WERI-Rb-1 (cell line): Measurements from ENCODE around the gene PHF21A.
"Not testable (repeated sequence)": the region's sequence is repeated elsewhere in the genome, so short reads cannot be mapped to it uniquely, and the experiment has no call there.

Experiments
- DNase-seq: peaks from one replicate; pipeline ENCODE4 v3.0.0-alpha.2; 2020
- H3K27ac ChIP-seq: fragments of 250-450 bp; sonication (Bioruptor Pico); 2 replicates; pipeline ENCODE4 v1.5.1; 2020; ENCODE audit warnings: mild to moderate bottlenecking, moderate library complexity
- H3K27me3 ChIP-seq: fragments of 250-450 bp; sonication (Bioruptor Pico); 2 replicates; pipeline ENCODE4 v1.5.1; 2021; ENCODE audit warnings: mild to moderate bottlenecking, low read depth, moderate library complexity; ENCODE audit not compliant: insufficient read depth, severe bottlenecking
- H3K36me3 ChIP-seq: fragments of 250-450 bp; sonication (Bioruptor Pico); 2 replicates; pipeline ENCODE4 v1.5.1; 2020; ENCODE audit warnings: mild to moderate bottlenecking, moderate library complexity
- H3K4me3 ChIP-seq: 2 replicates; pipeline ENCODE4 v1.5.1; 2011; ENCODE audit warnings: low read depth, mild to moderate bottlenecking, control low read depth, low read length
- H3K9me3 ChIP-seq: fragments of 250-450 bp; sonication (Bioruptor Pico); 2 replicates; pipeline ENCODE4 v1.5.1; 2021; ENCODE audit warnings: mild to moderate bottlenecking, moderate library complexity; ENCODE audit not compliant: severe bottlenecking
- TF ChIP-seq, protein P1 (sequence below): IDR thresholded peaks from 2 replicates; pipeline ENCODE4 v1.5.1; 2011; ENCODE audit warnings: low read depth, mild to moderate bottlenecking, control low read depth, inconsistent platforms, low read length

Gene PHF21A

DNA sequence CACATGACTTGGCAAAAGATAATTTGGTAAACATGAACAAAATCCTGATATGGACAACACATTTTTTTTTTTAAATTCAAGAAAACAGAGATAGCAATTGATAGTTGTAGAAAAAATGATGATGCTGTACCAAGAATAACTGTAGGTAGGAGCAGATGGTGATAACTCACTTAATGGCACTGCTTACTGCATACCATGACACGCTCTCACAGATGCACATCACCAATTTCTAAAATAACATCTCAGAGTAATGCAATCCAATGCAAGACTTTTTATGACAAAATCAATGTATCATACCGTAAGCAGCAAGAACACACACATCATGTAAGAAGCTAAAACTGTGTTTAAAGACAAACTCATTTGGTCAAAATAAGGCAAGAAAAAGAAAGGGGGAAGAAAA, 102.6 kb downstream of the PHF21A start:
- Histone ChIP-seq H3K4me3 (no peak overlapping the region), H3K9me3 (no peaks in the 10 kb centered on the region), H3K27ac (no peak overlapping the region), H3K36me3 (no peaks in the 10 kb centered on the region), H3K27me3 (no peaks in the 10 kb centered on the region)
- TF ChIP-seq, protein P1, sequence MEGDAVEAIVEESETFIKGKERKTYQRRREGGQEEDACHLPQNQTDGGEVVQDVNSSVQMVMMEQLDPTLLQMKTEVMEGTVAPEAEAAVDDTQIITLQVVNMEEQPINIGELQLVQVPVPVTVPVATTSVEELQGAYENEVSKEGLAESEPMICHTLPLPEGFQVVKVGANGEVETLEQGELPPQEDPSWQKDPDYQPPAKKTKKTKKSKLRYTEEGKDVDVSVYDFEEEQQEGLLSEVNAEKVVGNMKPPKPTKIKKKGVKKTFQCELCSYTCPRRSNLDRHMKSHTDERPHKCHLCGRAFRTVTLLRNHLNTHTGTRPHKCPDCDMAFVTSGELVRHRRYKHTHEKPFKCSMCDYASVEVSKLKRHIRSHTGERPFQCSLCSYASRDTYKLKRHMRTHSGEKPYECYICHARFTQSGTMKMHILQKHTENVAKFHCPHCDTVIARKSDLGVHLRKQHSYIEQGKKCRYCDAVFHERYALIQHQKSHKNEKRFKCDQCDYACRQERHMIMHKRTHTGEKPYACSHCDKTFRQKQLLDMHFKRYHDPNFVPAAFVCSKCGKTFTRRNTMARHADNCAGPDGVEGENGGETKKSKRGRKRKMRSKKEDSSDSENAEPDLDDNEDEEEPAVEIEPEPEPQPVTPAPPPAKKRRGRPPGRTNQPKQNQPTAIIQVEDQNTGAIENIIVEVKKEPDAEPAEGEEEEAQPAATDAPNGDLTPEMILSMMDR, result no peak
- DNase-seq, result no peak

DNA sequence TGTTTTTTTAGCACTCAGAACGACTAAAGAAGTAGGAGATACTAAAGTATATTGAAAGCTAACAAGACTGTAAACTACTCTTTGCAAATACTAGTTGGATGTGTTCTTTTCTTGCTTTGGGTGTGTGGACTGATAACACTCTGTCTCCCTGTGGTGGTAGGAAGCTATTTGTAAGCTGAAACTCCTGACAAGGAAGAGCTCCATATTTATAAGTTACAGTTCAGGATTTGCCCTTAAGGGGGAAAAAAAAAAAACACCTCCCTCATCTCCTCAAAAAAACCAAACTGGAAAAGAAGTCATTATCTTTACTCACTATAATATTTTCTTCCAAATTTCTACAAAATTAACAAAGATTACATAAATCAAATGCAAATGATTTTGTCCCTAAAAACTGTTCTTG, 103.9 kb downstream of the PHF21A start:
- TF ChIP-seq, protein P1, result no peak
- H3K9me3 ChIP-seq, result no peaks in the 10 kb centered on the region
- H3K36me3 ChIP-seq, result no peaks in the 10 kb centered on the region
- DNase-seq, result no peak
- no peak overlapping the region for H3K27ac ChIP-seq
- H3K4me3 ChIP-seq, result no peak overlapping the region
- H3K27me3 ChIP-seq, result no peaks in the 10 kb centered on the region

DNA sequence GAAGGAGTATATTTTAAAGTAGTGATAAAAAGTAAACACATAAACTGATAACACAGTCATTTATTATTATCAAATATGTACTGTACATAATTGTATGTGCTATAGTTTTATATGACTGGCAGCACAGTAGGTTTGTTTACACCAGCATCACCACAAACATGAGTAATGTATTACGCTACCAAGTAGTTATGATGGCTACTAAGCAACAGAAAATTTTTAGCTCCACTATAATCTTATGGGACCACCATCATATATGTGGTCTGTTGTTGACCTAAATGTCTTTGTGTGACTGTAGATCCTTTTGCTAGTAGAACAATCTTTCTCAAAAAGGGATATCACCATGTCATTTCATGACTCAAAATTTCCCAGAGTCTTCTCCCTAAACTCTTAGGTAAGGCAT, 105.3 kb downstream of the PHF21A start:
- Histone ChIP-seq H3K9me3 (no peaks in the 10 kb centered on the region), H3K27me3 (no peaks in the 10 kb centered on the region), H3K36me3 (no peaks in the 10 kb centered on the region), H3K27ac (no peak overlapping the region), H3K4me3 (no peak overlapping the region)
- DNase-seq, result no peak
- TF ChIP-seq, protein P1, result no peak

DNA sequence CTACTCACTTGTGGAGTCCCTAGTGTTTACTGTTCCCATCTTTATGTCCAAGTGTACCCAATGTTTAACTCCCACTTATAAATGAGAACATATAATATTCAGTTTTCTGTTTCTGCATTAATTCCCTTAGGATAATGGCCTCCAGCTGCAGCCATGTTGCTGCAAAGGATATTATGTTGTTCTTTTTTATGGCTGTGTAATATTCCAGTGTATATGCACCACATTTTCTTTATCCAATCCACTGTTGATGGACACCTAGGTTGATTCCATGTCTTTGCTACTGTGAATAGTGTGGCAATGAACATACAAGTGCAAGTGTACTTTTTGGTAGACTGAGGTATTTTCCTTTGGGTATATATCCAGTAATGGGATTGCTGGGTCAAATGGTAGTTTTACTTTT, 107.1 kb downstream of the PHF21A start:
- H3K9me3 ChIP-seq, H3K36me3 ChIP-seq, H3K27me3 ChIP-seq, DNase-seq, H3K4me3 ChIP-seq, H3K27ac ChIP-seq: not testable (repeated sequence)

DNA sequence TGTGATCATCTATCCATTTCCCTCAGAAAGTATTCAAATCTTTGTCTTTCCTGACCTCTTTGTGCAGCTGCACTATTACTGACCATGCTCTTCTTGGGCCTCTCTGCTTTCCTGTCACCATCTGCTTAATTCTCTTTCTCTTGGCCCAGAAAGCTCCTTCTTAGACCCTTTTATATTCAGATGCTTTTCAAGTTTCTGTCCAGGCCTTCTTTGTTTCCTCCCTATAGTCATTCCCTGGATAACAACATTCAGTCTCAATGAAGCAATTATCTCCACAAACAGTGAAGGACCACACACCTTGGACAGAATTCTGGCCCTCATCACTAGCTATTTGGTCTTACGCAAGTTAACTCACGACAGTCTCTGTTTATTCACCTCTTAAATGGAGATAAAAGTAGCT, 109.1 kb downstream of the PHF21A start:
- Histone ChIP-seq H3K36me3 (no peaks in the 10 kb centered on the region), H3K9me3 (no peaks in the 10 kb centered on the region), H3K27ac (no peak overlapping the region), H3K4me3 (no peak overlapping the region), H3K27me3 (no peaks in the 10 kb centered on the region)
- TF ChIP-seq, protein P1, result no peak
- no peak for DNase-seq

DNA sequence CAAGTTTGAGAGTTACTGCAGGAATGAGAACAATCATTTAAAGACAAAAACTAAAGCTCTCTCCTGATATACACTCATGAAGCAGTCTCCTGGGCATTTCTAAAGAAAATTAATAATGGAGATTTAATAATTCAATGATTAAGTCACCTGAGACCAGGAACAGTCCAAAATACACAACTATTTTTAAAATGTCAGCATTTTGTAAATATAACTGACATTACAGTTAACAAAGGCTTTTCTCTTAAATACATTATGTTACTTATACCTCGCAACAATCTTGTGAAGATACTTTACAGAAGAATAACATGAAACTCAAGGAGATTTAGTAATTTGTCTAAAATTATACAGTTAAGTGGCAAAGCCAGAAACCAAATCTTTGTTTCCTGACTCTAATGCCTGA, 111.2 kb downstream of the PHF21A start:
- Histone ChIP-seq H3K27ac (no peak overlapping the region), H3K9me3 (no peaks in the 10 kb centered on the region), H3K4me3 (no peak overlapping the region), H3K27me3 (no peaks in the 10 kb centered on the region), H3K36me3 (no peaks in the 10 kb centered on the region)
- DNase-seq, result no peak
- TF ChIP-seq, protein P1, result no peak
